HG02884 (cell line): Measurements from ENCODE around the gene EFS.

Experiments
- ATAC-seq: cut with Tn5 transposase; IDR thresholded peaks from one replicate; pipeline ENCODE4 v1.9.1; 2021; ENCODE audit warnings: mild to moderate bottlenecking, moderate library complexity; ENCODE audit not compliant: unreplicated experiment

EFS gene

GRCh38 chr14:23380197-23380914, 15.4 kb upstream of the EFS start:
- ATAC-seq, result no peak

GRCh38 chr14:23379366-23380196, 14.6 kb upstream of the EFS start:
- no peak for ATAC-seq

- ATAC-seq, result no peak
Observed at GRCh38 chr14:23378612-23379220, 13.7 kb upstream of the EFS start.

GRCh38 chr14:23377573-23378563, 12.9 kb upstream of the EFS start:
- no peak for ATAC-seq

GRCh38 chr14:23377198-23377550, 12.2 kb upstream of the EFS start:
- no peak for ATAC-seq

- no peak for ATAC-seq
Observed at GRCh38 chr14:23376482-23377197, 11.7 kb upstream of the EFS start, which contains the start of gene CMTM5. Gene CMTM5, plus strand, starts transcription at chr14:23377046. Its CDS starts 206 bp downstream, at chr14:23377252.

- ATAC-seq, result no peak
Observed at GRCh38 chr14:23375527-23376251, 10.7 kb upstream of the EFS start.

GRCh38 chr14:23373041-23373440, 8.1 kb upstream of the EFS start:
- ATAC-seq, result no peak

- no peak for ATAC-seq
Observed at GRCh38 chr14:23372509-23372908, 7.5 kb upstream of the EFS start, which contains the start of gene IL25. Gene IL25, plus strand, starts transcription at chr14:23372809.

- no peak for ATAC-seq
Observed at GRCh38 chr14:23371865-23372264, 6.9 kb upstream of the EFS start.

- no peak for ATAC-seq
Observed at GRCh38 chr14:23370221-23370620, 5.2 kb upstream of the EFS start.

GRCh38 chr14:23366426-23366921, 1.5 kb upstream of the EFS start:
- ATAC-seq, result no peak

- ATAC-seq, result no peak
Observed at GRCh38 chr14:23365732-23366425, 907 bp upstream of the EFS start.

- ATAC-seq, result no peak
Observed at GRCh38 chr14:23364164-23365035, 572 bp downstream of the EFS start.

GRCh38 chr14:23362200-23362599, 2.8 kb downstream of the EFS start:
- ATAC-seq, result no peak

GRCh38 chr14:23361763-23362162, 3.2 kb downstream of the EFS start:
- no peak for ATAC-seq

GRCh38 chr14:23361320-23361719, 3.7 kb downstream of the EFS start:
- ATAC-seq, result no peak

- no peak for ATAC-seq
Observed at GRCh38 chr14:23360496-23360895, 4.5 kb downstream of the EFS start.
